ENCODE results near the gene TEAD1. TPM values are rescaled to one million over a fixed set of nuclear protein-coding genes. Genes with fewer than 3 reads are reported as not detected.

Gene TEAD1
- polyA plus RNA-seq, 1 donor (not counting 4 experiments of a cell fraction or from before 2014, with no cell fraction given): 32.7 TPM

- no peak for FAIRE-seq
- Histone ChIP-seq H2AFZ (ENCODE audit: control insufficient read depth, low read length) (no peak overlapping the region), H3K9ac (ENCODE audit: control insufficient read depth, extremely low read depth, insufficient read depth, low read length) (no peak overlapping the region), H3K4me1 (ENCODE audit: control insufficient read depth, extremely low read depth, insufficient read depth, low read length) (peaks cover 33% of the 10 kb centered on the region), H3K9me3 (ENCODE audit: control insufficient read depth, low read depth, low read length) (no peaks in the 10 kb centered on the region), H3K27ac (ENCODE audit: control insufficient read depth, insufficient read depth, low read length) (no peak overlapping the region), H3K79me2 (ENCODE audit: control insufficient read depth, insufficient read depth, low read length) (peaks cover 80% of the 10 kb centered on the region), H3K4me3 (ENCODE audit: control insufficient read depth in 2 of 3, extremely low read depth in 1 of 3, insufficient read depth in 2 of 3, low read depth in 1 of 3, low read length in 3 of 3) (no peak overlapping the region), H3K36me3 (ENCODE audit: control insufficient read depth in 2 of 2, extremely low read depth in 1 of 2, insufficient read depth in 2 of 2, low read length in 2 of 2) (peaks cover 3 to 4% of the 10 kb centered on the region in 2 experiments), H3K4me2 (ENCODE audit: control insufficient read depth, extremely low read depth, insufficient read depth, low read depth, low read length) (no peak overlapping the region), H3K9me1 (ENCODE audit: control insufficient read depth, extremely low read depth, insufficient read depth, low read length) (peaks cover 4% of the 10 kb centered on the region), H4K20me1 (ENCODE audit: control insufficient read depth, extremely low read depth, insufficient read depth, low read length) (peaks cover 9% of the 10 kb centered on the region), H3K27me3 (ENCODE audit: control insufficient read depth, extremely low read depth, insufficient read depth, low read length) (no peaks in the 10 kb centered on the region)
- TF ChIP-seq CTCF (optimal IDR thresholded peaks at IDR 0.05 in 1 of 3, IDR thresholded peaks at IDR 0.05 in 1 of 3, conservative IDR thresholded peaks at IDR 0.05 in 1 of 3; ENCODE audit: extremely low read depth in 1 of 3, insufficient read depth in 2 of 3, low read length in 3 of 3) (no peak), EZH2 (IDR thresholded peaks at IDR 0.05; ENCODE audit: low read length) (no peak)
- dilution Hi-C loops (cut with MboI; ENCODE audit: extremely low pct_ligation_motif_present, low sequenced_read_pairs): no loop called here
- DNase-seq (ENCODE audit: low read depth, low spot score): no peak
These were observed 143.6 kb downstream of the TEAD1 start for GRCh38 chr11:12817681-12818332.

GRCh38 chr11:12818333-12819015, 144.3 kb downstream of the TEAD1 start:
- peaks cover 81% of the 10 kb centered on the region for H3K79me2 ChIP-seq (ENCODE audit: control insufficient read depth, insufficient read depth, low read length)
- dilution Hi-C loops (cut with MboI; ENCODE audit: extremely low pct_ligation_motif_present, low sequenced_read_pairs): no loop called here
- H4K20me1 ChIP-seq (ENCODE audit: control insufficient read depth, extremely low read depth, insufficient read depth, low read length): peaks cover 6% of the 10 kb centered on the region
- H3K9me3 ChIP-seq (ENCODE audit: control insufficient read depth, low read depth, low read length): no peaks in the 10 kb centered on the region
- no peak overlapping the region for H3K4me2 ChIP-seq (ENCODE audit: control insufficient read depth, extremely low read depth, insufficient read depth, low read depth, low read length)
- H3K4me3 ChIP-seq (ENCODE audit: control insufficient read depth in 2 of 3, extremely low read depth in 1 of 3, insufficient read depth in 2 of 3, low read depth in 1 of 3, low read length in 3 of 3): no peak overlapping the region
- no peak for DNase-seq (ENCODE audit: low read depth, low spot score)
- H3K9ac ChIP-seq (ENCODE audit: control insufficient read depth, extremely low read depth, insufficient read depth, low read length): no peak overlapping the region
- peaks cover 26% of the 10 kb centered on the region for H3K4me1 ChIP-seq (ENCODE audit: control insufficient read depth, extremely low read depth, insufficient read depth, low read length)
- TF ChIP-seq EZH2 (IDR thresholded peaks at IDR 0.05; ENCODE audit: low read length): no peak
- no peak for TF ChIP-seq CTCF (optimal IDR thresholded peaks at IDR 0.05 in 1 of 3, IDR thresholded peaks at IDR 0.05 in 1 of 3, conservative IDR thresholded peaks at IDR 0.05 in 1 of 3; ENCODE audit: extremely low read depth in 1 of 3, insufficient read depth in 2 of 3, low read length in 3 of 3)
- no peak for FAIRE-seq
- no peaks in the 10 kb centered on the region for H3K27me3 ChIP-seq (ENCODE audit: control insufficient read depth, extremely low read depth, insufficient read depth, low read length)
- no peak overlapping the region for H2AFZ ChIP-seq (ENCODE audit: control insufficient read depth, low read length)
- peaks cover 3 to 4% of the 10 kb centered on the region in 2 experiments for H3K36me3 ChIP-seq (ENCODE audit: control insufficient read depth in 2 of 2, extremely low read depth in 1 of 2, insufficient read depth in 2 of 2, low read length in 2 of 2)
- peak overlapping the region; percentile 18 for H3K27ac ChIP-seq (ENCODE audit: control insufficient read depth, insufficient read depth, low read length)
- H3K9me1 ChIP-seq (ENCODE audit: control insufficient read depth, extremely low read depth, insufficient read depth, low read length): peaks cover 4% of the 10 kb centered on the region
